Activated CD4-positive, alpha-beta memory T cell treated with anti-CD3 and anti-CD28 coated beads for 36 hours (primary cell): ENCODE results near the gene ZBED5. TPM values are rescaled to one million over a fixed set of nuclear protein-coding genes. Genes with fewer than 3 reads are reported as not detected.
A peak's percentile ranks its signal among the peaks of the same experiment; 100 is the strongest.

ENCODE experiments used
- CTCF ChIA-PET: fragments of 350-600 bp; sonication (Branson Sonifier 250); formaldehyde crosslinking; loops from one replicate; lab custom pipeline; 2021; ENCODE audit warnings: antibody characterized with exemption, inconsistent platforms; lab: Charles Lee
- POLR2A ChIA-PET: fragments of 350-600 bp; sonication (Branson Sonifier 250); formaldehyde crosslinking; loops from one replicate; lab custom pipeline; 2021; ENCODE audit warnings: antibody characterized with exemption; lab: Charles Lee
- DNase-seq: peaks from one replicate; pipeline ENCODE4 v3.0.0-alpha.2; 2020
- H3K27ac Mint-ChIP-seq: one replicate; pipeline ENCODE4 v1.8.0; 2021; ENCODE audit warnings: mixed read lengths
- H3K27me3 Mint-ChIP-seq: one replicate; pipeline ENCODE4 v1.8.0; 2021; ENCODE audit warnings: mixed read lengths
- H3K36me3 Mint-ChIP-seq: one replicate; pipeline ENCODE4 v1.8.0; 2021; ENCODE audit warnings: mixed read lengths
- H3K4me1 Mint-ChIP-seq: one replicate; pipeline ENCODE4 v1.8.0; 2021; ENCODE audit warnings: low read depth, mixed read lengths
- H3K4me3 Mint-ChIP-seq: one replicate; pipeline ENCODE4 v1.8.0; 2021; ENCODE audit warnings: mild to moderate bottlenecking, mixed read lengths
- H3K9me3 Mint-ChIP-seq: one replicate; pipeline ENCODE4 v1.8.0; 2021; ENCODE audit warnings: mixed read lengths
- intact Hi-C: fragments of 100-400 bp; cut with micrococcal nuclease; formaldehyde crosslinking; loops from one replicate; pipeline ENCODE4 v1.15.1; 2023
- total RNA-seq, 2 experiments: library from RNA; stranded (reverse); gene quantifications; one replicate each; pipeline ENCODE4 v1.2.3, GENCODE V29; 2021

ZBED5 gene
- total RNA-seq, 2 experiments from 2014 or later, result 39.8 to 43.3 TPM

DNA sequence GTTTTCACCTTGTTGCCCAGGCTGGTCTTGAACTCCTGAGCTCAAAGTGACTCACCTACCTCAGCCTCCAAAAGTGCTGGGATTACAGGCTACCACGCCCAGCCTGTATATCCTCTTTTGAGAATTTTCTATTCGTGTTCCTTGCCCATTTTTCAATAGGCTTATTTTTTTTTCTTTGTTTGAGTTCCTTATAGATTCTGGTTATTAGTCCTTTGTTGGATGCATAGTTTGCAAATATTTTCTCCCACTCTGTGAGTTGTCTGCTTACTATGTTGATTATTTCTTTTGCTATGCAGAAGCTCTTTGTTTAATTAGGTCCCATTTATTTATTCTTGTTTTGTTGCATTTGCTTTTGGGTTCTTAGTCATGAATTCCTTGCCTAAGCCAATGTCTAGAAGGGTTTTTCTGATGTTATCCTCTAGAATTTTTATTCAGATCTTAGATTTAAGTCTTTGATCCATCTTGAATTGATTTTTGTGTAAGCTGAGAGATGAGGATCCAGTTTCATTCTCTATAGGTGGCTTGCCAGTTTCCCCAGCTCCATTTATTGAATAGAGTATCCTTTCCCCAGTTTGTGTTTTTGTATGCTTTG, 17.7 kb upstream of the ZBED5 start:
- POLR2A ChIA-PET, result interaction anchor here (0.6 kb wide), 1 partner anchor 119 kb away, joined by 3 read pairs; no protein-coding TSS in a partner anchor
- CTCF ChIA-PET, result interaction anchor here (0.6 to 1.4 kb wide), 3 partner anchors 83 to 977 kb away, joined by 3 to 6 read pairs (median 3); no protein-coding TSS in a partner anchor
- peaks cover 11% of the 10 kb centered on the region for H3K4me1 Mint-ChIP-seq

DNA sequence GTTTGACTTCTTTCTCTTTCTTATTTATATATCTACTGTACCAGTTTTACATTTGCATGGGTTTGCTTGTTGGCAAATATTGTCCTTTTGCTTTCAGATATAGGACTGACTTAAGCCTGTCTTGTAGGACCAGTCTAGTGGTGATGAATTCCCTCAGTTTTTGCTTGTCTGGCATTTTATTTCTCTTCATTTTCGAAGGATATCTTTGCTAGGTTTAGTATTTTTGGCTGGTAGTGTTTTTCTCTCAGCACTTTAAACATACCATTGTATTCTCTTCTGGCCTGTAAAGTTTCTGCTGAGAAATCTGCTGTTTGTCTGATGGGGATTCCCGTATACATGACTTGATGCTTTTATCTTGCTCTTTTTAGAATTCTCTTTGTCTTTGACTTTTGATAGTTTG, 14.2 kb upstream of the ZBED5 start:
- no peaks in the 10 kb centered on the region for H3K27me3 Mint-ChIP-seq
- H3K27ac Mint-ChIP-seq, result no peak overlapping the region
- ChIA-PET POLR2A (no interaction called here), CTCF (no interaction called here)
- no peak overlapping the region for H3K4me3 Mint-ChIP-seq
- peaks cover 19% of the 10 kb centered on the region for H3K9me3 Mint-ChIP-seq
- peaks cover 24% of the 10 kb centered on the region for H3K36me3 Mint-ChIP-seq
- peaks cover 6% of the 10 kb centered on the region for H3K4me1 Mint-ChIP-seq
- DNase-seq, result no peak
- intact Hi-C loops, result no loop called here

More for the DNA sequence above, 17.7 kb upstream of the ZBED5 start:
- Mint-ChIP-seq H3K36me3 (peaks cover 27% of the 10 kb centered on the region), H3K4me3 (no peak overlapping the region), H3K27me3 (no peaks in the 10 kb centered on the region), H3K9me3 (peaks cover 19% of the 10 kb centered on the region), H3K27ac (no peak overlapping the region)
- intact Hi-C loops, result no loop called here
- DNase-seq, result no peak

GRCh38 chr11:10868352-10868751, 10.5 kb upstream of the ZBED5 start:
- no peaks in the 10 kb centered on the region for H3K27me3 Mint-ChIP-seq
- no peak overlapping the region for H3K4me3 Mint-ChIP-seq
- H3K9me3 Mint-ChIP-seq, result peaks cover 15% of the 10 kb centered on the region
- intact Hi-C loops, result no loop called here
- H3K4me1 Mint-ChIP-seq, result peaks cover 19% of the 10 kb centered on the region
- H3K36me3 Mint-ChIP-seq, result peaks cover 13% of the 10 kb centered on the region
- no peak overlapping the region for H3K27ac Mint-ChIP-seq
- POLR2A ChIA-PET, result interaction anchor here (1.1 kb wide), 1 partner anchor 10 kb away, joined by 5 read pairs; the partner anchor contains the start of gene ZBED5
- CTCF ChIA-PET, result no interaction called here
- no peak for DNase-seq

DNA sequence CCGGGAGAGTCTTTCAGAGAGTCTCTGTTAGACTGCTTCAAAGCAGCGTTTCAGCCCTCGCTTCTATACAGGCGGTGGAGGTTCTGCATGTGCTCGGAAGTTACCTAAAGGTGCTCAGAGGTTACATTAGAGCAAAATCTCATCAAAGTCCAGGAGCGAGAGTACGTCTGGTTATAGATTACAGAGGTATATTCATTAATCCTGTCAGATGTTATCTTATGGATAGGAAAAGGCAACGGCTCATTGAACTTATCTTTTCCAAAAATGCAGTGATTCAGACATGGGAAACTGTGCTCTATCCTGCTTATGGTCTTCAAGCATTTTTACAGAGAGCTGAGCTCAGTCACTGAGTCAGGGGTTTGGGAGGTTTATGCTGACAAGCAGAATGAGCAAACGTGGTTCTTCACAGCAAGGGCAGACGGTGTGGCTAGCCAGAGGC, 9.1 kb upstream of the ZBED5 start:
- ChIA-PET CTCF (interaction anchor here (1.0 to 1.6 kb wide), 2 partner anchors 12 to 75 kb away, joined by 3 to 4 read pairs; no protein-coding TSS in a partner anchor), POLR2A (interaction anchor here (1.6 kb wide), 1 partner anchor 9 kb away, joined by 5 read pairs; the partner anchor contains the start of gene ZBED5)
- DNase-seq, result no peak
- Mint-ChIP-seq H3K9me3 (peaks cover 3% of the 10 kb centered on the region), H3K36me3 (peaks cover 3% of the 10 kb centered on the region), H3K4me1 (peaks cover 24% of the 10 kb centered on the region), H3K27me3 (no peaks in the 10 kb centered on the region), H3K27ac (no peak overlapping the region), H3K4me3 (no peak overlapping the region)
- intact Hi-C loops, result no loop called here

DNA sequence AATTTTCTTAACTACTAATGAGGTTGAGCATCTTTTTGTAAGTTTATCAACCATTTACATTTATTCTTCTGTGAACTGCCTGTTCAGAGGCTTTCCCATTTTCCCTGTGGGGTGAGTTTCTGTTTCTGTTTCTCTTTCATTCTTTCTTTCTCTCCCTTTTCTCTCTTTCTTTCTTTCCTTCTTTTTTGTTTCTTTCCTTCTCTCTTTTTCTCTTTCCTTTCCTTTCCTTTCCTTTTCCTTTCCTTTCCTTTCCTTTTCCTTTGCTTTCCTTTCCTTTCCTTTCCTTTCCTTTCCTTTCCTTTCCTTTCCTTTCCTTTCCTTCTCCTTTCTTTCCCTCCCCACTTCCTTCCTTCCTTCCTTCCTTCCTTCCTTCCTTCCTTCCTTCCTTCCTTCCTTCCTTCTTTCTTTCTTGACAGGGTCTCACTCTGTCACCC, 8.0 kb upstream of the ZBED5 start:
- Mint-ChIP-seq H3K4me1 (peaks cover 24% of the 10 kb centered on the region), H3K27me3 (no peaks in the 10 kb centered on the region), H3K9me3 (no peaks in the 10 kb centered on the region), H3K4me3 (no peak overlapping the region), H3K27ac (no peak overlapping the region), H3K36me3 (no peaks in the 10 kb centered on the region)
- ChIA-PET POLR2A (no interaction called here), CTCF (no interaction called here)
- DNase-seq, result no peak
- intact Hi-C loops, result no loop called here

DNA sequence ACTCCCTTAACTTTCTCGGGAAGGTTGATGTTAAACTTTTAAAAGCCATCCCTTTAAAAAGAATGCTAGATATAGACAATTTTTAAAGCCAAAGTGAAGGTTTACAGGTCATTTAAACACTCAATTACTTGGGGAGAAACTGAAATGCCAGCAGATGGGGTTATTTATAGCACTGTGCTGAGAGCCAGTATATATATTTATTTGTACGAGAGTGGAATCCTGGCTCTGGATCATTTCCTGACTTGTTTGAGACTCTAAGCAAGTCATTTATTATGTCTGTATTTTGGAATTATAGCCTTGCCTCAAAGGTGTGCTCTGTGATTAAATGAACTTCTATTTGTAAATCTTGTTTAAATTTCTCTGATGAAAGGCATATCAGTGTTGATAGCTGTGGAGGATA, 6.8 kb upstream of the ZBED5 start:
- Mint-ChIP-seq H3K4me3 (no peak overlapping the region), H3K27me3 (no peaks in the 10 kb centered on the region), H3K27ac (no peak overlapping the region), H3K9me3 (no peaks in the 10 kb centered on the region), H3K4me1 (peaks cover 33% of the 10 kb centered on the region), H3K36me3 (no peaks in the 10 kb centered on the region)
- ChIA-PET POLR2A (no interaction called here), CTCF (no interaction called here)
- intact Hi-C loops, result no loop called here
- no peak for DNase-seq

DNA sequence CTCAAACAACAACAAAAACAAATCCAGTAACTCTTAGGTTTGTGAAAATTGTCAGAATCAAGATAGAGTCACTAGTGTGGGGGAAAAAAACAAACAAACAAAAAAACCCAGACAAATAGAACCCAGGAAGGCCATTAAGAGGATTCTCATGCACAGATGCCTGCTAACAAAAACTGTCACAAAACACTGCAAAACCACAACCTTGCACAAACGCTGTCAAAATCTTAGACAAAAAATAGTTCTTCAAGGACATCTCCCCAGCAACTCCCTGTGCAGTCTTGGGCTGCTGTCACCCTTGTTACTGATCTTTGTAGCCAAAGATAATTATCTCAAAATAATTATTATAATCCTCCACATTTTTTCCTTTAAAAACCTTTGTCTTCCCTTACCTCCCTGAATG, 4.6 kb upstream of the ZBED5 start:
- no peaks in the 10 kb centered on the region for H3K9me3 Mint-ChIP-seq
- ChIA-PET POLR2A (no interaction called here), CTCF (no interaction called here)
- peaks cover 28% of the 10 kb centered on the region for H3K4me1 Mint-ChIP-seq
- H3K27me3 Mint-ChIP-seq, result no peaks in the 10 kb centered on the region
- no peak for DNase-seq
- intact Hi-C loops, result no loop called here
- peaks cover 3% of the 10 kb centered on the region for H3K36me3 Mint-ChIP-seq
- no peak overlapping the region for H3K27ac Mint-ChIP-seq
- no peak overlapping the region for H3K4me3 Mint-ChIP-seq

- no peaks in the 10 kb centered on the region for H3K27me3 Mint-ChIP-seq
- H3K4me1 Mint-ChIP-seq, result peaks cover 25% of the 10 kb centered on the region
- H3K27ac Mint-ChIP-seq, result no peak overlapping the region
- peaks cover 6% of the 10 kb centered on the region for H3K36me3 Mint-ChIP-seq
- no peak overlapping the region for H3K4me3 Mint-ChIP-seq
- POLR2A ChIA-PET, result no interaction called here
- no peaks in the 10 kb centered on the region for H3K9me3 Mint-ChIP-seq
- intact Hi-C loops, result no loop called here
- CTCF ChIA-PET, result interaction anchor here (1.4 kb wide), 1 partner anchor 69 kb away, joined by 4 read pairs; no protein-coding TSS in a partner anchor
- no peak for DNase-seq
These were observed 3.9 kb upstream of the ZBED5 start for GRCh38 chr11:10861799-10862198.

DNA sequence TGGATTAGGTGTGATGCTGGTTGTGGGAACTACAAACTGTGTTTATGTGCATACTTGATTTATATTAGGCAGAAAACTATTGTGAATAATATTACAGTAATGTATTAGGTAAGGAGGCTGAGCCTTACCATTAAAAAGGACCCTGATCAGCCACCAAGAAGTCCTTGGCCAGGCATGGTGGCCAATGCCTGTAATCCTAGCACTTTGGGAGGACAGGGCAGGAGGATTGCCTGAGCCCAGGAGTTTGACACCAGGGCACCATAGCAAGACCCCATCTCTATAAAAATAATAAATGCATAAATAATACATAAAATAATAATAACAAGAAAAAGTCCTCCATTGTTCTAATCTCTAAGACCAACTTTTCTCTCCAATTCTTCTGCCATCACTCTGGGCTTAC, 3.2 kb upstream of the ZBED5 start:
- POLR2A ChIA-PET, result no interaction called here
- intact Hi-C loops, result no loop called here
- Mint-ChIP-seq H3K9me3 (no peaks in the 10 kb centered on the region), H3K27ac (no peak overlapping the region), H3K4me1 (peaks cover 27% of the 10 kb centered on the region), H3K4me3 (no peak overlapping the region), H3K36me3 (peaks cover 12% of the 10 kb centered on the region), H3K27me3 (no peaks in the 10 kb centered on the region)
- CTCF ChIA-PET, result interaction anchor here (1.0 to 1.4 kb wide), 2 partner anchors 18 to 68 kb away, joined by 4 read pairs; no protein-coding TSS in a partner anchor
- DNase-seq, result no peak

DNA sequence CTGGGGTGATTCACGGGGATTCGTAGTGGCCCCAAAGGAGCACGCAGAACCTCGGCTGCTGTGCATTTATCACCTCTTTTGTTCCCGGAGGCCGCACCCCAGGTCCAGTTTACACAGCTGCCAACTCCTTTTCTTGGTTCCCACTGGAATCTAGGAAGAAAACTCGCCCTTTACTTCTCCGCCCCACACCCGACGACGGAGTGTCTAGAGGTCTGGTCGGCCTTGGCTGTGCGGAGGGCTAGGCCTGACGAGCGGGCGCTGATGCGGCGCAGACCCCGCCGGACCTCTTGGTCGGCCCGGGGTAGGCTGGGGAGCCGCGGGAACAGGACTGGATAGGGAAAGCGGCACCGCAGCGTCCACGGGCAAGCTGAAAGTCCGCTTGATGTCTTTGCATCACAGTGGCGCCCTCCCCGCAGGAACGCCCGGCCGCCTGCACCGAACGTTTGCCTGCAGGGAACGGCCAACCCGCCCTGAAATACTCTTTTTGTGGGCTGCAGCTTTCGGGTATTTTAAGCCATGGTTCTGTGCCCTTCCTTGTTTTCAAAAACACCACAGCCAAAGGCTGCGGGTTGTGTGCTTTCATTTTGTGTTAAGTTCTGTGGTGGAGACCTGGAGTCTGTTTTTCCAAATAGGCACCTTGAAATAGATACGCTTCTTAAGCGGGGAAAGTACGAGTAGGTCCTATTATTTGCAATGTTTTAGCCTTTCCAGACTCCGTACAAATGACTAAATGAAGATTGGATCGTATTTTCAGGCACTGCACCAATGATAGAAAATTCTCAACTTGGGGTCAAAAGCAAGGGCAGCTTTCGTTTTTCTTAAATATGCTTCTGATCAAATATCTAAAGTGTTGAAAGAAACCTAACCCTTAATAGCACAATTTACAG, 829 bp upstream of the ZBED5 start:
- no peaks in the 10 kb centered on the region for H3K9me3 Mint-ChIP-seq
- CTCF ChIA-PET, result interaction anchor here (1.1 to 2.9 kb wide), 11 partner anchors 10 to 179 kb away, joined by 3 to 17 read pairs (median 4); partner anchors contain the start of gene EIF4G2
- DNase-seq, result peak; percentile 59
- H3K27me3 Mint-ChIP-seq, result no peaks in the 10 kb centered on the region
- intact Hi-C loops, result loop anchor here (1.0 to 5.0 kb wide), 5 partner anchors 49 to 1398 kb away; partner anchors contain the start of genes AMPD3, CTR9, USP47 and ZNF143
- POLR2A ChIA-PET, result interaction anchor here (0.7 to 7.6 kb wide), 15 partner anchors 9 to 985 kb away, joined by 3 to 156 read pairs (median 4); partner anchors contain the start of gene EIF4G2
- peak overlapping the region; percentile 97 for H3K4me3 Mint-ChIP-seq
- H3K36me3 Mint-ChIP-seq, result peaks cover 24% of the 10 kb centered on the region
- H3K27ac Mint-ChIP-seq, result peak overlapping the region; percentile 99
- peaks cover 35% of the 10 kb centered on the region for H3K4me1 Mint-ChIP-seq

GRCh38 chr11:10857459-10857708, 469 bp downstream of the ZBED5 start:
- ChIA-PET POLR2A (interaction anchor here (0.9 to 7.6 kb wide), 11 partner anchors 9 to 986 kb away, joined by 3 to 156 read pairs (median 4); partner anchors contain the start of gene EIF4G2), CTCF (interaction anchor here (1.1 to 2.9 kb wide), 9 partner anchors 8 to 180 kb away, joined by 3 to 17 read pairs (median 4); partner anchors contain the start of gene EIF4G2)
- DNase-seq, result no peak
- H3K27ac Mint-ChIP-seq, result peak overlapping the region; percentile 99
- H3K36me3 Mint-ChIP-seq, result peaks cover 33% of the 10 kb centered on the region
- H3K9me3 Mint-ChIP-seq, result no peaks in the 10 kb centered on the region
- intact Hi-C loops, result loop anchor here (2.0 to 5.0 kb wide), 3 partner anchors 75 to 985 kb away; partner anchors contain the start of genes AMPD3 and USP47
- H3K27me3 Mint-ChIP-seq, result no peaks in the 10 kb centered on the region
- H3K4me3 Mint-ChIP-seq, result peak overlapping the region; percentile 97
- peaks cover 31% of the 10 kb centered on the region for H3K4me1 Mint-ChIP-seq
